NCI-H2227 treated with DMSO at 0.1 percent for 48 hours (cell line): ENCODE data around the gene NCOR2.

Experiments used
- DNase-seq: peaks from one replicate; lab custom pipeline; 2025; lab: John Stamatoyannopoulos, UW

Gene NCOR2

GRCh38 chr12:124559182-124560017 is 8.0 kb downstream of the NCOR2 start:
- DNase-seq = no peak

- no peak for DNase-seq
Observed at GRCh38 chr12:124558313-124558712, 9.1 kb downstream of the NCOR2 start.

- DNase-seq = no peak
Observed at GRCh38 chr12:124557518-124558223, 9.7 kb downstream of the NCOR2 start.

GRCh38 chr12:124556896-124557501 is 10.4 kb downstream of the NCOR2 start:
- no peak for DNase-seq

- DNase-seq = no peak
Observed at GRCh38 chr12:124556074-124556466, 11.3 kb downstream of the NCOR2 start.

GRCh38 chr12:124555168-124556073 is 12.0 kb downstream of the NCOR2 start:
- no peak for DNase-seq

GRCh38 chr12:124554429-124555029 is 12.9 kb downstream of the NCOR2 start:
- DNase-seq = no peak

- DNase-seq = no peak
Observed at GRCh38 chr12:124553862-124554428, 13.5 kb downstream of the NCOR2 start.

GRCh38 chr12:124551268-124552144 is 15.9 kb downstream of the NCOR2 start:
- peak; percentile 73 for DNase-seq

- peak; percentile 73 for DNase-seq
Observed at GRCh38 chr12:124550123-124551089, 17.0 kb downstream of the NCOR2 start.

- no peak for DNase-seq
Observed at GRCh38 chr12:124549629-124550028, 17.8 kb downstream of the NCOR2 start.

GRCh38 chr12:124548854-124549378 is 18.5 kb downstream of the NCOR2 start:
- DNase-seq = no peak

- DNase-seq = no peak
Observed at GRCh38 chr12:124547626-124548025, 19.8 kb downstream of the NCOR2 start.

GRCh38 chr12:124545508-124546418 is 21.6 kb downstream of the NCOR2 start:
- DNase-seq = no peak

GRCh38 chr12:124544983-124545382 is 22.4 kb downstream of the NCOR2 start:
- DNase-seq = no peak

GRCh38 chr12:124544311-124544970 is 23.0 kb downstream of the NCOR2 start:
- DNase-seq = no peak
